ENCODE results near the gene SULT1A1.

DNA sequence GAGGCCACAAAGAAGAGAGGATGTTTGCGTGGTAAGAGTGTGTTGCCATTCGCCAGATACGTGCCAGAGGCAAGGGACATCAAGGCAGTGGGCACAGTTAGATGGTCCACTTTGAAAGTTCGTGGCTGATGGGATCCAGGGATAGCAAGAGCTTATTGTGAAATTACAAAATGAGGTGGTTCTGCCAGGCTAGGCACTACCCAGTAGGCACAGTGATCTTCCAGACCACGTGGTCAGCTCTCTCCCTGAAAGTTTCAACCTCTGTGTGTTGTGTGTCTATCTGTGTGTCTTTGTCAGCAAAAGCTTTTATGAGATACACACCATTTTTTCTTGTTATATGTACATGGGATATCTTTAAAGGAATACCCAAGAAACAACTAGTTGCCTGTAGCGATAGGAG, 46.6 kb downstream of the SULT1A1 start:
- TF ChIP-seq, protein P1, sequence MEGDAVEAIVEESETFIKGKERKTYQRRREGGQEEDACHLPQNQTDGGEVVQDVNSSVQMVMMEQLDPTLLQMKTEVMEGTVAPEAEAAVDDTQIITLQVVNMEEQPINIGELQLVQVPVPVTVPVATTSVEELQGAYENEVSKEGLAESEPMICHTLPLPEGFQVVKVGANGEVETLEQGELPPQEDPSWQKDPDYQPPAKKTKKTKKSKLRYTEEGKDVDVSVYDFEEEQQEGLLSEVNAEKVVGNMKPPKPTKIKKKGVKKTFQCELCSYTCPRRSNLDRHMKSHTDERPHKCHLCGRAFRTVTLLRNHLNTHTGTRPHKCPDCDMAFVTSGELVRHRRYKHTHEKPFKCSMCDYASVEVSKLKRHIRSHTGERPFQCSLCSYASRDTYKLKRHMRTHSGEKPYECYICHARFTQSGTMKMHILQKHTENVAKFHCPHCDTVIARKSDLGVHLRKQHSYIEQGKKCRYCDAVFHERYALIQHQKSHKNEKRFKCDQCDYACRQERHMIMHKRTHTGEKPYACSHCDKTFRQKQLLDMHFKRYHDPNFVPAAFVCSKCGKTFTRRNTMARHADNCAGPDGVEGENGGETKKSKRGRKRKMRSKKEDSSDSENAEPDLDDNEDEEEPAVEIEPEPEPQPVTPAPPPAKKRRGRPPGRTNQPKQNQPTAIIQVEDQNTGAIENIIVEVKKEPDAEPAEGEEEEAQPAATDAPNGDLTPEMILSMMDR (conservative IDR thresholded peaks at IDR 0.05; ENCODE audit: low read depth, low read length): no peak
- no peak for TF ChIP-seq CEBPB (IDR thresholded peaks at IDR 0.05; ENCODE audit: low read depth, low read length)
- TF ChIP-seq RCOR1 (IDR thresholded peaks at IDR 0.05; ENCODE audit: insufficient replicate concordance, low read length): no peak
- no peak for TF ChIP-seq POLR2A (IDR thresholded peaks at IDR 0.05; ENCODE audit: low read depth, low read length)
- TF ChIP-seq NFE2L2 (IDR thresholded peaks at IDR 0.05; ENCODE audit: low read depth, low read length): no peak
- TF ChIP-seq FOS (IDR thresholded peaks at IDR 0.05; ENCODE audit: low read depth, low read length): no peak

Data from IMR-90 (cell line).